SK-N-SH (cell line): ENCODE results near the gene HECTD2. TPM values are rescaled to one million over a fixed set of nuclear protein-coding genes. Genes with fewer than 3 reads are reported as not detected.

Experiments used
- CTCF ChIA-PET: fragments of 300-600, 350-600 bp; formaldehyde crosslinking; extraction: SDS; loops from one replicate; lab custom pipeline; 2021; lab: Yijun Ruan, JAX
- POLR2A ChIA-PET: fragments of 350-600 bp; sonication (Branson Sonifier 250); formaldehyde crosslinking; extraction: SDS; loops from one replicate; lab custom pipeline; 2020; ENCODE audit warnings: antibody characterized with exemption, inconsistent platforms; lab: Yijun Ruan, JAX
- DNase-seq: peaks from one replicate; pipeline ENCODE4 v3.0.0; 2012
- H2AFZ ChIP-seq: fragments of 200-600 bp; sonication (generic); 2 replicates; pipeline ENCODE4 v1.8.1; 2016; ENCODE audit warnings: antibody characterized with exemption, mild to moderate bottlenecking, low read depth
- H3F3A ChIP-seq: fragments of 200-600 bp; sonication (generic); replicated peaks from 2 replicates; pipeline ENCODE3; 2016; ENCODE audit warnings: antibody characterized with exemption, mild to moderate bottlenecking; ENCODE audit not compliant: insufficient read depth
- H3K27ac ChIP-seq, 2 experiments: fragments of 200-500 bp in 1 of 2; fragments of 200-600 bp in 1 of 2; sonication (Bioruptor generic) in 1 of 2; sonication (generic), shearing (Covaris generic) in 1 of 2; 2 replicates each; pipeline versions ENCODE4 v1.5.1 to v1.6.1; 2014 to 2016; ENCODE audit warnings: low read depth in 2 of 2, inconsistent platforms in 1 of 2, low read length in 1 of 2, mild to moderate bottlenecking in 1 of 2, mixed read lengths in 1 of 2
- H3K27me3 ChIP-seq: fragments of 200-600 bp; sonication (generic), shearing (Covaris generic); 2 replicates; pipeline ENCODE4 v1.6.1; 2016; ENCODE audit warnings: mixed run types; ENCODE audit not compliant: insufficient read depth
- H3K36me3 ChIP-seq, 2 experiments: fragments of 200-500 bp in 1 of 2; fragments of 200-600 bp in 1 of 2; sonication (Bioruptor generic) in 1 of 2; sonication (generic) in 1 of 2; replicated peaks in 1 of 2; 2 replicates each; pipeline versions ENCODE3 to v1.5.1; 2014 to 2016; ENCODE audit warnings: low read length in 1 of 2, mild to moderate bottlenecking in 1 of 2; ENCODE audit not compliant: insufficient read depth in 2 of 2, control insufficient read depth in 1 of 2
- H3K4me1 ChIP-seq, 2 experiments: fragments of 200-500 bp in 1 of 2; fragments of 200-600 bp in 1 of 2; sonication (Bioruptor generic) in 1 of 2; sonication (generic), shearing (Covaris generic) in 1 of 2; 2 replicates each; pipeline versions ENCODE4 v1.5.1 to v1.6.1; 2014 to 2016; ENCODE audit warnings: low read depth in 1 of 2, low read length in 1 of 2, mixed run types in 1 of 2; ENCODE audit not compliant: insufficient read depth in 2 of 2, control insufficient read depth in 1 of 2
- H3K4me2 ChIP-seq: fragments of 200-600 bp; sonication (generic), shearing (Covaris generic); 2 replicates; pipeline ENCODE4 v1.6.1; 2017; ENCODE audit warnings: mixed run types
- H3K4me3 ChIP-seq, 2 experiments: fragments of 200-500 bp in 1 of 2; fragments of 200-600 bp in 1 of 2; sonication (Bioruptor generic) in 1 of 2; sonication (generic), shearing (Covaris generic) in 1 of 2; 2 replicates each; pipeline versions ENCODE4 v1.5.1 to v1.8.1; 2014 to 2016; ENCODE audit warnings: low read depth in 2 of 2, inconsistent platforms in 1 of 2, low read length in 1 of 2, mild to moderate bottlenecking in 1 of 2, mixed read lengths in 1 of 2, moderate library complexity in 1 of 2
- H3K79me2 ChIP-seq: fragments of 200-600 bp; sonication (generic); 2 replicates; pipeline ENCODE4 v1.8.1; 2017; ENCODE audit warnings: mild to moderate bottlenecking; ENCODE audit not compliant: insufficient read depth
- H3K9ac ChIP-seq: fragments of 200-600 bp; sonication (generic); 2 replicates; pipeline ENCODE4 v1.6.1; 2017; ENCODE audit warnings: mixed run types
- H3K9me2 ChIP-seq: fragments of 200-600 bp; sonication (generic); 2 replicates; pipeline ENCODE4 v1.6.1; 2017; ENCODE audit warnings: mixed run types
- H3K9me3 ChIP-seq: fragments of 200-600 bp; sonication (generic); 2 replicates; pipeline ENCODE4 v1.6.1; 2017; ENCODE audit warnings: mixed run types, mild to moderate bottlenecking, moderate library complexity
- H4K20me1 ChIP-seq: fragments of 200-600 bp; sonication (generic); 2 replicates; pipeline ENCODE4 v1.6.1; 2017; ENCODE audit warnings: mild to moderate bottlenecking, mixed run types; ENCODE audit not compliant: insufficient read depth
- CHD2 ChIP-seq: fragments of 150-350 bp; IDR thresholded peaks from 2 replicates; pipeline ENCODE4 v1.6.1; 2018; ENCODE audit warnings: low read length; ENCODE audit not compliant: partially characterized antibody
- ELF1 ChIP-seq: IDR thresholded peaks from 2 replicates; pipeline ENCODE4 v1.4.0; 2012
- EP300 ChIP-seq, 2 experiments: IDR thresholded peaks; 2 replicates each; pipeline versions ENCODE4 v1.4.0 to v1.6.1; 2012; ENCODE audit warnings: borderline replicate concordance in 1 of 2, low read depth in 1 of 2, low read length in 1 of 2
- EZH2phosphoT487 ChIP-seq: fragments of 200-600 bp; sonication (generic); IDR thresholded peaks from 2 replicates; pipeline ENCODE4 v1.6.1; 2017; ENCODE audit warnings: low read depth, mixed run types, mild to moderate bottlenecking, antibody characterized with exemption, moderate library complexity, borderline replicate concordance
- GABPA ChIP-seq: IDR thresholded peaks from 2 replicates; pipeline ENCODE4 v1.4.0; 2012; ENCODE audit warnings: low read depth, mild to moderate bottlenecking
- JUND ChIP-seq: IDR thresholded peaks from 2 replicates; pipeline ENCODE4 v1.4.0; 2012
- MEF2A ChIP-seq: IDR thresholded peaks from 2 replicates; pipeline ENCODE4 v1.4.0; 2012; ENCODE audit warnings: low read depth, borderline replicate concordance
- NFIC ChIP-seq: IDR thresholded peaks from 2 replicates; pipeline ENCODE4 v1.4.0; 2012; ENCODE audit warnings: borderline replicate concordance
- POLR2AphosphoS5 ChIP-seq: IDR thresholded peaks from 2 replicates; pipeline ENCODE4 v1.6.1; 2012; ENCODE audit warnings: low read depth, low read length
- RCOR1 ChIP-seq: fragments of 150-350 bp; IDR thresholded peaks from 2 replicates; pipeline ENCODE4 v1.6.1; 2017; ENCODE audit warnings: antibody characterized with exemption, low read length
- RFX5 ChIP-seq: IDR thresholded peaks from 2 replicates; pipeline ENCODE4 v1.6.1; 2012; ENCODE audit warnings: mild to moderate bottlenecking, improper control_type of control experiment, low read length
- SIN3A ChIP-seq: IDR thresholded peaks from 2 replicates; pipeline ENCODE4 v1.6.1; 2012; ENCODE audit warnings: low read depth, mild to moderate bottlenecking, low read length, moderate library complexity, borderline replicate concordance
- TEAD4 ChIP-seq: IDR thresholded peaks from 2 replicates; pipeline ENCODE4 v1.4.0; 2012; ENCODE audit warnings: mild to moderate bottlenecking, borderline replicate concordance; ENCODE audit not compliant: insufficient read depth
- YY1 ChIP-seq: IDR thresholded peaks from 2 replicates; pipeline ENCODE4 v1.4.0; 2012; ENCODE audit warnings: low read depth, mild to moderate bottlenecking
- WGBS: methylation state at CpG from one replicate; pipeline ENCODE4 v1.1.6; 2017; ENCODE audit warnings: low lambda C conversion rate; 5-methylcytosine and 5-hydroxymethylcytosine counted together
- polyA plus RNA-seq, 3 experiments: library from polyadenylated mRNA; depleted of rRNA; stranded (reverse); fragments of >200 nt; gene quantifications; 2 replicates each; pipeline ENCODE4 v1.2.3, GENCODE V29; 2012
- TF ChIP-seq, protein P1 (sequence below): fragments of 150-350 bp; IDR thresholded peaks from 2 replicates; pipeline ENCODE4 v1.6.1; 2016; ENCODE audit warnings: mild to moderate bottlenecking, low read depth, low read length
- TF ChIP-seq, protein P2 (sequence below): IDR thresholded peaks from 2 replicates; pipeline ENCODE4 v1.4.0; 2012; ENCODE audit warnings: low read depth
- TF ChIP-seq, protein P3 (sequence below): IDR thresholded peaks from 2 replicates; pipeline ENCODE4 v1.4.0; 2012; ENCODE audit warnings: low read depth, borderline replicate concordance
- TF ChIP-seq, protein P4 (sequence below): IDR thresholded peaks from 2 replicates; pipeline ENCODE4; 2012
- TF ChIP-seq, protein P5 (sequence below): fragments of 150-350 bp; IDR thresholded peaks from 2 replicates; pipeline ENCODE4 v1.6.1; 2017; ENCODE audit warnings: antibody characterized with exemption, low read length, low read depth, borderline replicate concordance
- TF ChIP-seq, protein P6 (sequence below): IDR thresholded peaks from 2 replicates; pipeline ENCODE4 v1.4.0; 2012; ENCODE audit warnings: low read depth, borderline replicate concordance
- TF ChIP-seq, protein P7 (sequence below): fragments of 200-600 bp; sonication (generic); IDR thresholded peaks from 2 replicates; pipeline ENCODE4 v1.6.1; 2017; ENCODE audit warnings: antibody characterized with exemption, mild to moderate bottlenecking, moderate library complexity

The HECTD2 gene
- polyA plus RNA-seq, 1 of the 3 experiments (the other 2 are of a cell fraction) = 4.1 TPM

DNA sequence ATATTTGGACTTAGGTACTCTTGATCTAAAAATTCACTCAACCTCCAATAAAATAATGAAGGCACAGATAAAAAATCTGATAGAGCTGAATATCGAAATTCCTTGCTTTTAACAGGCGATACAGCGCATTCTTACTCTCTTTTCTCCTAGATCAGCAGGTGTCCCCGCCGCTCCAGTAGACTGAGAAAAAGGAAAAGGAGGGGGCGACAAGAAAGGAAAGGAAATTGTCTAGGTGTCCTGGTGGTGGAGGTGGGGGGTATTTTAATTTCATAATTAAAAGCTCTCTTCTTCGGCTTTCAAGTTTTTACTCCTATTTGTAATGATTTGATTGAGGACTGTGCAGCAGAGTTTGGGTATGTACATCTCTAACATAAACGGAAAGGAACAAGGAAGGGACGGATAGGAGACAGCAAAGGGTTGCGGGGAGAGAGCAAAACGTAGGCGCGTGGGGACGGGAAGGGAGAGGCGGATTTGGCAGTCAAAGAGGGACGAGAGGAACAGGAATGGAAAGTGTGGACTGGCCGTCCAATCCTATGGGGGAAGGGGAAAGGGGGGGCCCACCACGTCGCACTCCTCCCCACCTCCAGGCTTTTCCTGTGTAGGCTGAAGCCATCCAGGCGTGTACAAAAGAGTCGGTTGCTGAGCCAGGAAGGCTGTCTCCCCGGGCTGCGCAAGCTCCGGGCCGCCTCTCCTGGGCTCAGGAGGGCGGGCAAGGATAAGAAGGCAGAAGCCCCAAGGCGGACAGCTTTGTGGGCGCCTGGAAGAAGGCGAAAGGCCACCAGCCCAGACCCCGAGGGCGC lies 875 bp upstream of the HECTD2 start:
- CTCF ChIA-PET = interaction anchor here (0.7 to 2.4 kb wide), 12 partner anchors 11 to 504 kb away, joined by 3 to 15 read pairs (median 4); no protein-coding TSS in a partner anchor
- peak; percentile 82 for DNase-seq
- TF ChIP-seq POLR2AphosphoS5 = peak; percentile 95
- TF ChIP-seq, protein P1, sequence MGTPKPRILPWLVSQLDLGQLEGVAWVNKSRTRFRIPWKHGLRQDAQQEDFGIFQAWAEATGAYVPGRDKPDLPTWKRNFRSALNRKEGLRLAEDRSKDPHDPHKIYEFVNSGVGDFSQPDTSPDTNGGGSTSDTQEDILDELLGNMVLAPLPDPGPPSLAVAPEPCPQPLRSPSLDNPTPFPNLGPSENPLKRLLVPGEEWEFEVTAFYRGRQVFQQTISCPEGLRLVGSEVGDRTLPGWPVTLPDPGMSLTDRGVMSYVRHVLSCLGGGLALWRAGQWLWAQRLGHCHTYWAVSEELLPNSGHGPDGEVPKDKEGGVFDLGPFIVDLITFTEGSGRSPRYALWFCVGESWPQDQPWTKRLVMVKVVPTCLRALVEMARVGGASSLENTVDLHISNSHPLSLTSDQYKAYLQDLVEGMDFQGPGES = no peak
- no peak; the same call in 1 of the 2 replicates for TF ChIP-seq RCOR1
- no peak for TF ChIP-seq EZH2phosphoT487
- no peak; the same call in 1 of the 2 replicates for TF ChIP-seq ELF1
- TF ChIP-seq, protein P2, sequence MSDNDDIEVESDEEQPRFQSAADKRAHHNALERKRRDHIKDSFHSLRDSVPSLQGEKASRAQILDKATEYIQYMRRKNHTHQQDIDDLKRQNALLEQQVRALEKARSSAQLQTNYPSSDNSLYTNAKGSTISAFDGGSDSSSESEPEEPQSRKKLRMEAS = peak; percentile 83
- TF ChIP-seq, protein P3, sequence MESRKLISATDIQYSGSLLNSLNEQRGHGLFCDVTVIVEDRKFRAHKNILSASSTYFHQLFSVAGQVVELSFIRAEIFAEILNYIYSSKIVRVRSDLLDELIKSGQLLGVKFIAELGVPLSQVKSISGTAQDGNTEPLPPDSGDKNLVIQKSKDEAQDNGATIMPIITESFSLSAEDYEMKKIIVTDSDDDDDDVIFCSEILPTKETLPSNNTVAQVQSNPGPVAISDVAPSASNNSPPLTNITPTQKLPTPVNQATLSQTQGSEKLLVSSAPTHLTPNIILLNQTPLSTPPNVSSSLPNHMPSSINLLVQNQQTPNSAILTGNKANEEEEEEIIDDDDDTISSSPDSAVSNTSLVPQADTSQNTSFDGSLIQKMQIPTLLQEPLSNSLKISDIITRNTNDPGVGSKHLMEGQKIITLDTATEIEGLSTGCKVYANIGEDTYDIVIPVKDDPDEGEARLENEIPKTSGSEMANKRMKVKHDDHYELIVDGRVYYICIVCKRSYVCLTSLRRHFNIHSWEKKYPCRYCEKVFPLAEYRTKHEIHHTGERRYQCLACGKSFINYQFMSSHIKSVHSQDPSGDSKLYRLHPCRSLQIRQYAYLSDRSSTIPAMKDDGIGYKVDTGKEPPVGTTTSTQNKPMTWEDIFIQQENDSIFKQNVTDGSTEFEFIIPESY = no peak
- no peak for TF ChIP-seq GABPA
- no peak for TF ChIP-seq JUND
- TF ChIP-seq MEF2A = no peak
- TF ChIP-seq, protein P4, sequence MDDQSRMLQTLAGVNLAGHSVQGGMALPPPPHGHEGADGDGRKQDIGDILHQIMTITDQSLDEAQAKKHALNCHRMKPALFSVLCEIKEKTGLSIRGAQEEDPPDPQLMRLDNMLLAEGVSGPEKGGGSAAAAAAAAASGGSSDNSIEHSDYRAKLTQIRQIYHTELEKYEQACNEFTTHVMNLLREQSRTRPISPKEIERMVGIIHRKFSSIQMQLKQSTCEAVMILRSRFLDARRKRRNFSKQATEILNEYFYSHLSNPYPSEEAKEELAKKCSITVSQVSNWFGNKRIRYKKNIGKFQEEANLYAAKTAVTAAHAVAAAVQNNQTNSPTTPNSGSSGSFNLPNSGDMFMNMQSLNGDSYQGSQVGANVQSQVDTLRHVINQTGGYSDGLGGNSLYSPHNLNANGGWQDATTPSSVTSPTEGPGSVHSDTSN = no peak
- TF ChIP-seq CHD2 = no peak
- TF ChIP-seq TEAD4 = no peak
- TF ChIP-seq YY1 = no peak
- TF ChIP-seq, protein P5, sequence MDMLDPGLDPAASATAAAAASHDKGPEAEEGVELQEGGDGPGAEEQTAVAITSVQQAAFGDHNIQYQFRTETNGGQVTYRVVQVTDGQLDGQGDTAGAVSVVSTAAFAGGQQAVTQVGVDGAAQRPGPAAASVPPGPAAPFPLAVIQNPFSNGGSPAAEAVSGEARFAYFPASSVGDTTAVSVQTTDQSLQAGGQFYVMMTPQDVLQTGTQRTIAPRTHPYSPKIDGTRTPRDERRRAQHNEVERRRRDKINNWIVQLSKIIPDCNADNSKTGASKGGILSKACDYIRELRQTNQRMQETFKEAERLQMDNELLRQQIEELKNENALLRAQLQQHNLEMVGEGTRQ = no peak
- TF ChIP-seq, protein P6, sequence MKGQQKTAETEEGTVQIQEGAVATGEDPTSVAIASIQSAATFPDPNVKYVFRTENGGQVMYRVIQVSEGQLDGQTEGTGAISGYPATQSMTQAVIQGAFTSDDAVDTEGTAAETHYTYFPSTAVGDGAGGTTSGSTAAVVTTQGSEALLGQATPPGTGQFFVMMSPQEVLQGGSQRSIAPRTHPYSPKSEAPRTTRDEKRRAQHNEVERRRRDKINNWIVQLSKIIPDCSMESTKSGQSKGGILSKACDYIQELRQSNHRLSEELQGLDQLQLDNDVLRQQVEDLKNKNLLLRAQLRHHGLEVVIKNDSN = no peak
- no peak; the same call in 1 of the 2 replicates for TF ChIP-seq NFIC
- TF ChIP-seq RFX5 = no peak
- TF ChIP-seq SIN3A = peak; percentile 38; the same call in 1 of the 2 replicates
- TF ChIP-seq, protein P7, sequence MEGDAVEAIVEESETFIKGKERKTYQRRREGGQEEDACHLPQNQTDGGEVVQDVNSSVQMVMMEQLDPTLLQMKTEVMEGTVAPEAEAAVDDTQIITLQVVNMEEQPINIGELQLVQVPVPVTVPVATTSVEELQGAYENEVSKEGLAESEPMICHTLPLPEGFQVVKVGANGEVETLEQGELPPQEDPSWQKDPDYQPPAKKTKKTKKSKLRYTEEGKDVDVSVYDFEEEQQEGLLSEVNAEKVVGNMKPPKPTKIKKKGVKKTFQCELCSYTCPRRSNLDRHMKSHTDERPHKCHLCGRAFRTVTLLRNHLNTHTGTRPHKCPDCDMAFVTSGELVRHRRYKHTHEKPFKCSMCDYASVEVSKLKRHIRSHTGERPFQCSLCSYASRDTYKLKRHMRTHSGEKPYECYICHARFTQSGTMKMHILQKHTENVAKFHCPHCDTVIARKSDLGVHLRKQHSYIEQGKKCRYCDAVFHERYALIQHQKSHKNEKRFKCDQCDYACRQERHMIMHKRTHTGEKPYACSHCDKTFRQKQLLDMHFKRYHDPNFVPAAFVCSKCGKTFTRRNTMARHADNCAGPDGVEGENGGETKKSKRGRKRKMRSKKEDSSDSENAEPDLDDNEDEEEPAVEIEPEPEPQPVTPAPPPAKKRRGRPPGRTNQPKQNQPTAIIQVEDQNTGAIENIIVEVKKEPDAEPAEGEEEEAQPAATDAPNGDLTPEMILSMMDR = no peak; the same call in 1 of the 2 replicates
- TF ChIP-seq EP300 (IDR thresholded peaks at IDR 0.05; ENCODE audit: borderline replicate concordance in 1 of 2, low read depth in 1 of 2, low read length in 1 of 2) = no peak

More for the DNA sequence above, 875 bp upstream of the HECTD2 start:
- H3K4me3 ChIP-seq = peak overlapping the region; percentile 82 to 83
- no peaks in the 10 kb centered on the region for H3K27me3 ChIP-seq
- H3F3A ChIP-seq = peaks cover 11% of the 10 kb centered on the region
- POLR2A ChIA-PET = interaction anchor here (0.6 to 0.9 kb wide), 4 partner anchors 110 to 1783 kb away, joined by 3 to 5 read pairs (median 4); no protein-coding TSS in a partner anchor
- peak overlapping the region; percentile 94 for H2AFZ ChIP-seq
- WGBS = 13% methylated on average over 23 of the region's 31 CpGs
- H3K79me2 ChIP-seq = peaks cover 36% of the 10 kb centered on the region
- peak overlapping the region; percentile 83 for H3K4me2 ChIP-seq
- H3K9ac ChIP-seq = peak overlapping the region; percentile 98
- H3K9me2 ChIP-seq = no peaks in the 10 kb centered on the region
- peaks cover 3 to 16% of the 10 kb centered on the region in 2 experiments; a peak in 3 of 4 replicates for H3K4me1 ChIP-seq
- no peaks in the 10 kb centered on the region for H3K9me3 ChIP-seq
- no peaks in the 10 kb centered on the region for H3K36me3 ChIP-seq
- no peaks in the 10 kb centered on the region for H4K20me1 ChIP-seq
- peak overlapping the region; percentile 96 to 99 for H3K27ac ChIP-seq
